ENCODE data around the gene MAP2.
"Not testable (repeated sequence)": the region's sequence is repeated elsewhere in the genome, so short reads cannot be mapped to it uniquely, and the experiment has no call there.

- not testable (repeated sequence) for TF ChIP-seq POLR2A, CTCF, EP300 (IDR thresholded peaks at IDR 0.05)
These were observed 174.4 kb downstream of the MAP2 start for GRCh38 chr2:209598227-209598626.

All from ovary (tissue), 3 donors.